ENCODE data around the gene PDSS2.
"Not testable (repeated sequence)": the region's sequence is repeated elsewhere in the genome, so short reads cannot be mapped to it uniquely, and the experiment has no call there.

Gene PDSS2

DNA sequence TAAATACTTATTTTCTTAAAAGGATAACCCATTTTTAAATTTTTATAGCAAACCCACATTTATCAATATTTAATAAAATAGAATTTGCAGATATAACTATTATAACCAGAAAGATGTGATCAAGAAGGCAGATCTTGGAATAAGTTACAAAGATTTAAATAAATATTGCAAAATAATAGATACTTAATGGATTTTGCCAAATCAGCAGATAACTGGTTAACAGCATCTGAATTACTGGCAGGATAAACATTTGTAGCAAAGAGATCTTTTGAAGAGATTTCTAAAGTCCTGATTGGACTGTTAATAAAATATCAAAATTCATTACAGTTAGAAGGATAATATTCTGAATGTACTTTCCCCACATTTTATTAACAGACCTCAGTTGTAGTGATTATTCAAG, 144.2 kb downstream of the PDSS2 start:
- Histone ChIP-seq H3K4me3 (ENCODE audit: control insufficient read depth in 1 of 7, extremely low read depth in 1 of 7, insufficient read depth in 4 of 7, low read depth in 2 of 7, low read length in 6 of 7) (no peak overlapping the region), H3K27me3 (replicated peaks in 2 of 5; ENCODE audit: control insufficient read depth in 4 of 5, insufficient read depth in 5 of 5, low read length in 4 of 5) (no peaks in the 10 kb centered on the region), H3K4me1 (ENCODE audit: control extremely low read depth in 1 of 4, control insufficient read depth in 4 of 4, insufficient read depth in 4 of 4, low read length in 3 of 4) (peaks cover 0 to 4% (median 1%) of the 10 kb centered on the region in 4 experiments), H3K9me3 (ENCODE audit: control extremely low read depth in 1 of 5, control insufficient read depth in 4 of 5, insufficient read depth in 2 of 5, low read depth in 1 of 5, low read length in 4 of 5) (peaks cover 0 to 3% (median 0%) of the 10 kb centered on the region in 5 experiments), H3K36me3 (ENCODE audit: control insufficient read depth in 4 of 4, insufficient read depth in 4 of 4, low read length in 3 of 4) (no peaks in the 10 kb centered on the region), H3K27ac (ENCODE audit: insufficient read depth in 1 of 2, low read depth in 1 of 2, low read length in 2 of 2, poor library complexity in 1 of 2, severe bottlenecking in 2 of 2) (no peak overlapping the region)
- DNase-seq = no peak
- CTCF ChIA-PET = no interaction called here
- POLR2A ChIA-PET = no interaction called here

DNA sequence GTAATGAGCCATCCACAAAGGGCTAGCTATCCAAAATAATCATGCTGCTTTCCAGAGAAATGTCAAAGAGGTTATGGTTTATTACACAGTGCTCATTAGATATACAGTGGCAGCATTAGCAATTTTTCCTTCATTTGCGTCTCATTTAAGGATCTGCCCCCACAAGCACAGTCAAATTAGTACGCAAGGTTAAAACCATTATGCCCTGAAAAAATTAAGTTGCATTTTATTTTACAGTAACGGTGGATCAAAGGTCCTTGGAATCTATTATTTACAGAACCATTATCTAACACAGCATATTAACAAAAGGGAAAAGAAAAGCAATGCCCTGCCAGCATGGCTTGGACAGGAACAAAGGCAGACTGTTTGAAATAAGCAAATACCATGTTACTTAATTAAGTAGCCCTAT, 144.8 kb downstream of the PDSS2 start:
- ChIA-PET POLR2A (no interaction called here), CTCF (no interaction called here)
- no peaks in the 10 kb centered on the region for H3K27me3 ChIP-seq (replicated peaks in 2 of 5; ENCODE audit: control insufficient read depth in 4 of 5, insufficient read depth in 5 of 5, low read length in 4 of 5)
- no peak for DNase-seq
- no peak overlapping the region for H3K4me3 ChIP-seq (ENCODE audit: control insufficient read depth in 1 of 7, extremely low read depth in 1 of 7, insufficient read depth in 4 of 7, low read depth in 2 of 7, low read length in 6 of 7)
- no peak overlapping the region for H3K27ac ChIP-seq (ENCODE audit: insufficient read depth in 1 of 2, low read depth in 1 of 2, low read length in 2 of 2, poor library complexity in 1 of 2, severe bottlenecking in 2 of 2)
- H3K9me3 ChIP-seq (ENCODE audit: control extremely low read depth in 1 of 5, control insufficient read depth in 4 of 5, insufficient read depth in 2 of 5, low read depth in 1 of 5, low read length in 4 of 5) = peaks cover 0 to 3% (median 0%) of the 10 kb centered on the region in 5 experiments
- no peaks in the 10 kb centered on the region for H3K36me3 ChIP-seq (ENCODE audit: control insufficient read depth in 4 of 4, insufficient read depth in 4 of 4, low read length in 3 of 4)
- H3K4me1 ChIP-seq (ENCODE audit: control extremely low read depth in 1 of 4, control insufficient read depth in 4 of 4, insufficient read depth in 4 of 4, low read length in 3 of 4) = peaks cover 0 to 4% (median 1%) of the 10 kb centered on the region in 4 experiments
- WGBS (ENCODE audit: insufficient coverage) = no CpG with 5 or more reads among the region's 3 CpGs

GRCh38 chr6:107313776-107314175, 145.6 kb downstream of the PDSS2 start:
- CTCF ChIA-PET = interaction anchor here (1.2 kb wide), 1 partner anchor 145 kb away, joined by 3 read pairs; no protein-coding TSS in a partner anchor

DNA sequence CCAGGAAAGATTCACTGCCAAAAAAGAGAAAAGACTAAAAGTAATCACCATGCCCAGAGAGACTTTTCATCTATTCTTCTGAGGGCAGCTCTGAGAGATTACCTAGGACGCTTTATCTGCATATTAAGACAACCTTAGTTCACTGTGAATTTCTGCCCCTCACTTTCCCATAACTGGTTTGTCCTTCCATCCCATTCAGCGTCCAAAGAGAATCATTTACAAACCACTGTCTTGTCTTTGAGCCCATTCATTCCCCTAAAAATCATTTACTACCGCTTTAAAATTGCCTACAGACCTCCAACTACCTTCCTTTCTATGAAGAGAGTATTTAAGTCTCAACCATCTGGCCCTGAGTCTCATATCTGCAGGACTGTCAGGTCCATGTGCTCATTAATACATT, 149.0 kb downstream of the PDSS2 start:
- Histone ChIP-seq H3K36me3 (ENCODE audit: control insufficient read depth in 4 of 4, insufficient read depth in 4 of 4, low read length in 3 of 4) (peaks cover 0 to 3% (median 0%) of the 10 kb centered on the region in 4 experiments), H3K9me3 (ENCODE audit: control extremely low read depth in 1 of 5, control insufficient read depth in 4 of 5, insufficient read depth in 2 of 5, low read depth in 1 of 5, low read length in 4 of 5) (peaks cover 0 to 3% (median 0%) of the 10 kb centered on the region in 5 experiments), H3K4me3 (ENCODE audit: control insufficient read depth in 1 of 7, extremely low read depth in 1 of 7, insufficient read depth in 4 of 7, low read depth in 2 of 7, low read length in 6 of 7) (no peak overlapping the region), H3K27ac (ENCODE audit: insufficient read depth in 1 of 2, low read depth in 1 of 2, low read length in 2 of 2, poor library complexity in 1 of 2, severe bottlenecking in 2 of 2) (no peak overlapping the region), H3K4me1 (ENCODE audit: control extremely low read depth in 1 of 4, control insufficient read depth in 4 of 4, insufficient read depth in 4 of 4, low read length in 3 of 4) (no peaks in the 10 kb centered on the region), H3K27me3 (replicated peaks in 2 of 5; ENCODE audit: control insufficient read depth in 4 of 5, insufficient read depth in 5 of 5, low read length in 4 of 5) (no peaks in the 10 kb centered on the region)
- ChIA-PET CTCF (no interaction called here), POLR2A (no interaction called here)
- WGBS (ENCODE audit: insufficient coverage) = 100% methylated on average over 3 of the region's 3 CpGs
- no peak for DNase-seq

More at GRCh38 chr6:107313776-107314175, 145.6 kb downstream of the PDSS2 start:
- H3K36me3 ChIP-seq (ENCODE audit: control insufficient read depth in 4 of 4, insufficient read depth in 4 of 4, low read length in 3 of 4) = no peaks in the 10 kb centered on the region
- no peak for DNase-seq
- no peak overlapping the region for H3K27ac ChIP-seq (ENCODE audit: insufficient read depth in 1 of 2, low read depth in 1 of 2, low read length in 2 of 2, poor library complexity in 1 of 2, severe bottlenecking in 2 of 2)
- peaks cover 0 to 4% (median 1%) of the 10 kb centered on the region in 4 experiments for H3K4me1 ChIP-seq (ENCODE audit: control extremely low read depth in 1 of 4, control insufficient read depth in 4 of 4, insufficient read depth in 4 of 4, low read length in 3 of 4)
- no peaks in the 10 kb centered on the region for H3K27me3 ChIP-seq (replicated peaks in 2 of 5; ENCODE audit: control insufficient read depth in 4 of 5, insufficient read depth in 5 of 5, low read length in 4 of 5)
- no peak overlapping the region for H3K4me3 ChIP-seq (ENCODE audit: control insufficient read depth in 1 of 7, extremely low read depth in 1 of 7, insufficient read depth in 4 of 7, low read depth in 2 of 7, low read length in 6 of 7)
- POLR2A ChIA-PET = no interaction called here
- H3K9me3 ChIP-seq (ENCODE audit: control extremely low read depth in 1 of 5, control insufficient read depth in 4 of 5, insufficient read depth in 2 of 5, low read depth in 1 of 5, low read length in 4 of 5) = peaks cover 0 to 3% (median 0%) of the 10 kb centered on the region in 5 experiments
- 100% methylated on average over 2 of the region's 3 CpGs for WGBS (ENCODE audit: insufficient coverage)

- POLR2A ChIA-PET = interaction anchor here (0.6 kb wide), 1 partner anchor 112 kb away, joined by 3 read pairs; no protein-coding TSS in a partner anchor
- peaks cover 0 to 9% (median 3%) of the 10 kb centered on the region in 5 experiments for H3K9me3 ChIP-seq (ENCODE audit: control extremely low read depth in 1 of 5, control insufficient read depth in 4 of 5, insufficient read depth in 2 of 5, low read depth in 1 of 5, low read length in 4 of 5)
- CTCF ChIA-PET = no interaction called here
- no peak overlapping the region for H3K4me3 ChIP-seq (ENCODE audit: control insufficient read depth in 1 of 7, extremely low read depth in 1 of 7, insufficient read depth in 4 of 7, low read depth in 2 of 7, low read length in 6 of 7)
- H3K4me1 ChIP-seq (ENCODE audit: control extremely low read depth in 1 of 4, control insufficient read depth in 4 of 4, insufficient read depth in 4 of 4, low read length in 3 of 4) = no peaks in the 10 kb centered on the region
- DNase-seq = no peak
- H3K27ac ChIP-seq (ENCODE audit: insufficient read depth in 1 of 2, low read depth in 1 of 2, low read length in 2 of 2, poor library complexity in 1 of 2, severe bottlenecking in 2 of 2) = no peak overlapping the region
- WGBS (ENCODE audit: insufficient coverage) = 97% methylated on average over 3 of the region's 3 CpGs
- peaks cover 0 to 3% (median 0%) of the 10 kb centered on the region in 4 experiments for H3K36me3 ChIP-seq (ENCODE audit: control insufficient read depth in 4 of 4, insufficient read depth in 4 of 4, low read length in 3 of 4)
- H3K27me3 ChIP-seq (replicated peaks in 2 of 5; ENCODE audit: control insufficient read depth in 4 of 5, insufficient read depth in 5 of 5, low read length in 4 of 5) = no peaks in the 10 kb centered on the region
These were observed 150.7 kb downstream of the PDSS2 start for GRCh38 chr6:107308677-107309076.

DNA sequence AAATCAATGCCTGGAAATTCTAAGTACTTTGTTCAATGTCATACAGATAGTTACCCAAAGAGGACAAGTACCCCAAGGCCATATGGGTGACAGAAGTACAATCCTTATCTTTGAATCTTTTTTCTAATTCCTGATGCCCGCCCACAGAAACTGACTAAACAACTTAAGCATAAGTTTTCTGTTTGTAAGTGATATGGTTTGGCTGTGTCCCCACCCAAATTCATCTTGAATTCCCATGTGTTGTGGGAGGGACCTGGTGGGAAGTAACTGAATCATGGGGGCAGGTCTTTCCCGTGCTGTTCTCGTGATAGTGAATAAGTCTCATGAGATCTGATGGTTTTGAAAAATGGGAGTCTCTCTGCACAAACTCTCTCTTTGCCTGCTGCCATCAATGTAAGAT, 153.4 kb downstream of the PDSS2 start:
- CTCF ChIA-PET; H3K36me3 ChIP-seq (ENCODE audit: control insufficient read depth in 4 of 4, insufficient read depth in 4 of 4, low read length in 3 of 4); H3K27ac ChIP-seq (ENCODE audit: insufficient read depth in 1 of 2, low read depth in 1 of 2, low read length in 2 of 2, poor library complexity in 1 of 2, severe bottlenecking in 2 of 2); DNase-seq; H3K4me3 ChIP-seq (ENCODE audit: control insufficient read depth in 1 of 7, extremely low read depth in 1 of 7, insufficient read depth in 4 of 7, low read depth in 2 of 7, low read length in 6 of 7); H3K4me1 ChIP-seq (ENCODE audit: control extremely low read depth in 1 of 4, control insufficient read depth in 4 of 4, insufficient read depth in 4 of 4, low read length in 3 of 4); H3K27me3 ChIP-seq (replicated peaks in 2 of 5; ENCODE audit: control insufficient read depth in 4 of 5, insufficient read depth in 5 of 5, low read length in 4 of 5); POLR2A ChIA-PET: not testable (repeated sequence)
- WGBS (ENCODE audit: insufficient coverage) = 100% methylated on average over 2 of the region's 3 CpGs
- H3K9me3 ChIP-seq (ENCODE audit: control extremely low read depth in 1 of 5, control insufficient read depth in 4 of 5, insufficient read depth in 2 of 5, low read depth in 1 of 5, low read length in 4 of 5) = peaks cover 0 to 10% (median 3%) of the 10 kb centered on the region in 5 experiments

- CTCF ChIA-PET = no interaction called here
- H3K36me3 ChIP-seq (ENCODE audit: control insufficient read depth in 4 of 4, insufficient read depth in 4 of 4, low read length in 3 of 4) = peaks cover 0 to 3% (median 0%) of the 10 kb centered on the region in 4 experiments
- no peaks in the 10 kb centered on the region for H3K4me1 ChIP-seq (ENCODE audit: control extremely low read depth in 1 of 4, control insufficient read depth in 4 of 4, insufficient read depth in 4 of 4, low read length in 3 of 4)
- no CpG with 5 or more reads among the region's 2 CpGs for WGBS (ENCODE audit: insufficient coverage)
- no peak overlapping the region for H3K27ac ChIP-seq (ENCODE audit: insufficient read depth in 1 of 2, low read depth in 1 of 2, low read length in 2 of 2, poor library complexity in 1 of 2, severe bottlenecking in 2 of 2)
- DNase-seq = no peak
- POLR2A ChIA-PET = no interaction called here
- H3K9me3 ChIP-seq (ENCODE audit: control extremely low read depth in 1 of 5, control insufficient read depth in 4 of 5, insufficient read depth in 2 of 5, low read depth in 1 of 5, low read length in 4 of 5) = peaks cover 0 to 10% (median under 1%) of the 10 kb centered on the region in 5 experiments
- H3K27me3 ChIP-seq (replicated peaks in 2 of 5; ENCODE audit: control insufficient read depth in 4 of 5, insufficient read depth in 5 of 5, low read length in 4 of 5) = no peaks in the 10 kb centered on the region
- H3K4me3 ChIP-seq (ENCODE audit: control insufficient read depth in 1 of 7, extremely low read depth in 1 of 7, insufficient read depth in 4 of 7, low read depth in 2 of 7, low read length in 6 of 7) = no peak overlapping the region
These were observed 154.0 kb downstream of the PDSS2 start for GRCh38 chr6:107305391-107305790.

Data from common myeloid progenitor, CD34-positive (primary cell).